ENCODE measurements around the gene IL17RD.

Gene IL17RD

DNA sequence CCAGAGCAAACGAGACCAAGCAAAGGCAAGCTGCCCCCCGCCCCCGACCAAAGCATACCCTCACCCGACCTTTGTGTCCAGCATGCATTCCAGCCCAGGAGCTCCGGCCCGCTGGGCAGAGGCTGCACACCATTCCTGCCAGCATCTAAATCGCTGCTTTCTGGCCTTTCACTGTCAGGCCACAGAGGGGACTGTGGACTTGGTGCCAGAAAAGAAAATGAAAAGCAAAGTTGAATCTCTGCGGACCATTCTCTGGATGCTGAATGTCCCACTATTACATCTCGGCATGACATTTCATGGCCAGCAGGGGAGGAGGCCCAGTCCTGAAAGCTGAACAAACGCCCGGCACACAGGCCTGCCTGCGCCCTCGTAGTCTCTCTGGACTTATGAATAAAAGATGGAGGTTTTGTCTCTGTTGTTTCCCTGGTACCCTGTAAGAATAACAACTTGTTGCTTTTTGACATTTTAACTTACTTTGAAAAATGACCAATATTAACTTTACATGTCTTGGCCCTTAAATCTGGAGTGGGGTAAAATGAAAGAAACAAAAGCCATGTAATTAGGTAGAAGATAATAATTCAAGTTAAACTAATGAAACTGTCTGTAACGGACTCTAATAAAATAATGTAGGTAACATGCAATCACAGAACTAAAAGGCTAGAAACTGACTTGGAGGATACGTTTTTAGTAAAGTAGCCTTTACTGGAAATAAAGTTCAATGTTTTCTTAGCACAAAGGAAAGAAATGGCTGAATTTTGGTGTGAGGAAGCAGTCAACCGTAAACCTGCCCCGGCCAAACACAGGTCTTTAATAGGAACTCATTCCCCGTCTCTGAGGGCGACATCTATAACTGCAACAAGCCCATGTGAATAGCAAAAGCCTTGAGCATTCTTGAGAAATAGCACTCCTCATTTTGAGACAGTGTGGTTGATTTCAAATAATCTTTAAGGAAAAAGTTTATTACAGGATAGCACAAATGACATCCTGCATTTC is 12.7 kb downstream of the IL17RD start:
- H3K27me3 Mint-ChIP-seq = peaks cover 27 to 64% of the 10 kb centered on the region in 2 donors
- ATAC-seq (replicated peaks) (no peak), DNase-seq (no peak)
- no peaks in the 10 kb centered on the region for H3K36me3 Mint-ChIP-seq (ENCODE audit: insufficient read depth)
- no peak overlapping the region for H3K4me3 Mint-ChIP-seq
- no peaks in the 10 kb centered on the region for H3K4me1 Mint-ChIP-seq (ENCODE audit: low read depth in 2 of 2)
- no peak overlapping the region for H3K27ac Mint-ChIP-seq
- no peaks in the 10 kb centered on the region for H3K9me3 Mint-ChIP-seq

GRCh38 chr3:57151749-57152148 is 13.4 kb downstream of the IL17RD start:
- DNase-seq = no peak
- no peaks in the 10 kb centered on the region for H3K9me3 Mint-ChIP-seq
- H3K36me3 Mint-ChIP-seq (ENCODE audit: insufficient read depth) = no peaks in the 10 kb centered on the region
- H3K27ac Mint-ChIP-seq = no peak overlapping the region
- H3K27me3 Mint-ChIP-seq = peaks cover 27 to 57% of the 10 kb centered on the region in 2 donors
- ATAC-seq (replicated peaks) = no peak
- no peak overlapping the region for H3K4me3 Mint-ChIP-seq
- H3K4me1 Mint-ChIP-seq (ENCODE audit: low read depth in 2 of 2) = no peaks in the 10 kb centered on the region

- H3K27ac Mint-ChIP-seq = no peak overlapping the region
- no peak overlapping the region for H3K4me3 Mint-ChIP-seq
- peaks cover 31 to 50% of the 10 kb centered on the region in 2 donors for H3K27me3 Mint-ChIP-seq
- ATAC-seq (replicated peaks) (no peak), DNase-seq (no peak)
- H3K9me3 Mint-ChIP-seq = no peaks in the 10 kb centered on the region
- H3K4me1 Mint-ChIP-seq (ENCODE audit: low read depth in 2 of 2) = no peaks in the 10 kb centered on the region
- no peaks in the 10 kb centered on the region for H3K36me3 Mint-ChIP-seq (ENCODE audit: insufficient read depth)
Measured at GRCh38 chr3:57151021-57151449, 14.1 kb downstream of the IL17RD start.

- no peaks in the 10 kb centered on the region for H3K36me3 Mint-ChIP-seq (ENCODE audit: insufficient read depth)
- no peak for DNase-seq
- H3K4me3 Mint-ChIP-seq = no peak overlapping the region
- no peak for ATAC-seq (replicated peaks)
- no peaks in the 10 kb centered on the region for H3K9me3 Mint-ChIP-seq
- H3K27ac Mint-ChIP-seq = no peak overlapping the region
- H3K4me1 Mint-ChIP-seq (ENCODE audit: low read depth in 2 of 2) = no peaks in the 10 kb centered on the region
- H3K27me3 Mint-ChIP-seq = peaks cover 34 to 51% of the 10 kb centered on the region in 2 donors
Measured at GRCh38 chr3:57150113-57150581, 15.0 kb downstream of the IL17RD start.

DNA sequence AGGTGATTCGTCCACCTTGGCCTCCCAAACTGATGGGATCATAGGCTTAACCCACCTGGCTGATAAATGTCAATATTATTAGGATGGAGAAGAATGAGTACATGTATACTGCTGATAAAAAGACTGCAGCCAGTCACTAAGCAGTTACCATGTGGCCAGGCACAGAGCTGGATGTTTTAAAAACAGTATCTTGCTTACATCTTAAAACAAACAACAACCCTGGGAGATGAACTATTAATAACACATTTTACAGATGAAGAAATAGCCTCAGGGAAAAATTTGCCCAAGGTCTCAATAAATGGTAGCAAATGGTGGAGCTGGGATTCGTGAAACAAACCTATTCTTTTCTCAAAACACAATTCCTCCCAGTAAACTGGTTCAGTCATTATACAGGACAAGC is 18.1 kb downstream of the IL17RD start:
- Mint-ChIP-seq H3K27ac (no peak overlapping the region), H3K4me1 (ENCODE audit: low read depth in 2 of 2) (no peaks in the 10 kb centered on the region), H3K27me3 (peaks cover 42 to 71% of the 10 kb centered on the region in 2 donors), H3K9me3 (no peaks in the 10 kb centered on the region), H3K4me3 (no peak overlapping the region), H3K36me3 (ENCODE audit: insufficient read depth) (no peaks in the 10 kb centered on the region)
- ATAC-seq (replicated peaks) = no peak
- no peak for DNase-seq

DNA sequence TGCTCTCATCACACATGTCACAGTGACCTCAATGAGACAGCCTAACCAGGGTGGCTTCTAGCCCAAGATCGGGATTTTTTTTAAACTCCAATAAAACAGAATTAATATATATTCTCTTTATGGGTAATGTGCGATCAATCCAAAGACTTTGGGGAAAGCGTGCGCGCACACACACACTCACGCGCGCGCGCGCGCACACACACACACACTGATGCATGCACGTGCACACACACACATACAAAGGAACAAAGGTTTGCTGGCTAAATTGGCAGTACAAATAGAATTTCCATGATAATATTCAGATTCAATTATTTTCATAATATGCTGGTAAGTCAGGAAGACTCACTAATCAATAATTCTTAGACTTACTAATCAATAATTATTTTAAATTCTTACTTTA is 19.3 kb downstream of the IL17RD start:
- H3K9me3 Mint-ChIP-seq = no peaks in the 10 kb centered on the region
- peaks cover 37 to 67% of the 10 kb centered on the region in 2 donors for H3K27me3 Mint-ChIP-seq

DNA sequence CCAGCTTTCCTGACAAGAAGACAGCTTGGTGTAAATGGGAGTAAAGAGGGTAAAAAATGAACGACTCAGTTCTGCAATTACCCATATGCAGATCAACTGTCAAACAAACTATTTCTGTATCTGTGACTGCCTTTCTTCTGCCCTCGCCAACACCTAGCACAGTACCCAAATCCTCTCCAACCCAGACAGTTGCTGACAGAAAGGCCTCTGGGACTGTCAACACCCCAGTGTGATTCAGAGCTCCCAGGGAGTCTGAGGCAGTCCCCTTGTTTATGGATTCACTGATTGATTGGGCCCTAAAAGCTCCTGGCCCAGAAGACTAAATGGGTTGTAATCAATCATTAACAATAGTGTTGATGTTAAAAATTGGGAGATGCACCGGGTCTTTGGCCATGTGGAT is 20.2 kb downstream of the IL17RD start:
- no peaks in the 10 kb centered on the region for H3K9me3 Mint-ChIP-seq
- H3K36me3 Mint-ChIP-seq (ENCODE audit: insufficient read depth) = peaks cover 3% of the 10 kb centered on the region
- no peak overlapping the region for H3K4me3 Mint-ChIP-seq

More for the DNA sequence above, 19.3 kb downstream of the IL17RD start:
- H3K4me1 Mint-ChIP-seq (ENCODE audit: low read depth in 2 of 2) = no peaks in the 10 kb centered on the region
- no peak overlapping the region for H3K27ac Mint-ChIP-seq
- no peak overlapping the region for H3K4me3 Mint-ChIP-seq
- no peak for DNase-seq
- peaks cover 2% of the 10 kb centered on the region for H3K36me3 Mint-ChIP-seq (ENCODE audit: insufficient read depth)
- ATAC-seq (replicated peaks) = no peak

GRCh38 chr3:57143886-57144459 is 21.2 kb downstream of the IL17RD start:
- Mint-ChIP-seq H3K27ac (no peak overlapping the region), H3K4me1 (ENCODE audit: low read depth in 2 of 2) (no peaks in the 10 kb centered on the region), H3K27me3 (peaks cover 27 to 52% of the 10 kb centered on the region in 2 donors), H3K36me3 (ENCODE audit: insufficient read depth) (peaks cover 3% of the 10 kb centered on the region), H3K9me3 (no peaks in the 10 kb centered on the region), H3K4me3 (no peak overlapping the region)
- ATAC-seq (replicated peaks) = no peak
- no peak for DNase-seq

More for the DNA sequence above, 20.2 kb downstream of the IL17RD start:
- Mint-ChIP-seq H3K27me3 (peaks cover 28 to 58% of the 10 kb centered on the region in 2 donors), H3K4me1 (ENCODE audit: low read depth in 2 of 2) (no peaks in the 10 kb centered on the region), H3K27ac (no peak overlapping the region)
- DNase-seq (no peak), ATAC-seq (replicated peaks) (no peak)

DNA sequence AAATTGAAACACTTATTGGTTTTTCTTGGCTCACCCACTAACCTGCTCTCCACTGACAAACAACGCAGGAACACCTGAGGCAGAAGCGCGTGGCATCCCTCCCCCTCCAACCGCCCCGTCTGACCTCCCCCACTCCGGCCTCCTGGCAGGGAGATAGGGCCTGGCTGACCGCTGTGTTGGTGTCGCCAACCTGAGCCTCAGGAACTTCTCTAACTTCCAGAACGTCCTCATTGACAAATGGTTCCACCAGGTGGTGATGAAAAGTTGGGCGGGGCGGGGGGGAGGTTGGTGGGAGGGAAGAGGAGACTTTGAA is 22.8 kb downstream of the IL17RD start:
- Mint-ChIP-seq H3K27me3 (peaks cover 40 to 59% of the 10 kb centered on the region in 2 donors), H3K4me3 (no peak overlapping the region), H3K36me3 (ENCODE audit: insufficient read depth) (peaks cover 3% of the 10 kb centered on the region), H3K9me3 (no peaks in the 10 kb centered on the region), H3K4me1 (ENCODE audit: low read depth in 2 of 2) (no peaks in the 10 kb centered on the region), H3K27ac (no peak overlapping the region)
- no peak for ATAC-seq (replicated peaks)
- DNase-seq = no peak

DNA sequence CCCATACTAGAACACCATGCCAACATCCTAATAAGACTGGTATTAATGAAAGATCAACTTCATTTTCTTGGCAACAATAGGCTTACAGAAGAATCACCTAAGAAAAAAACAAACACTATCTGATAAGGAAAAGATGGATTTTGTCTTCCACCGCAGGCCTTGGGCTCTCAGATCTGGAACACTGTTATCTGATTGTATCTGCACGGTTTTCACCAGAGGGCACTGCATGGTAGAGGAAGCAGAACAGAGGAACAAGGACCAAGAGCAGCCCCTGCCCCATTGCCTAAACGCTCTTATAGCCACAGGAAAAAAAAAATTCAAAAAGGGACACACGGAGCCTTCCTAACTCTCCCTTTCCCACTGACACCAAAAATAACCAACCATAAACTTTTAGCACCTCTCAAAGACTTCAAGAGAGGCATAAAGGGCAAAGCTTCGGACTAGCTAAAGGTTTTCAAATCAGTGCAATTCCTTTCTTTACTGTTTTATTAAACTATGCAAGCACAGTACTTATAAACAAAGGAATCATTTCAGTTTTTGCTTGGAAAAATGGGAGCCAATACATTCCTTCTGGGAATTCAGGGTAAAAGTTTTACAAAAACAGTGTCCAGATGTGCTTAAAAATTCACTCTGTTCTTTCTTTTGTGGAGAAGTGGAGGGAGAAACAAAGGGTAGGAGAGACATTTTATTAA is 23.3 kb downstream of the IL17RD start:
- no peak for ATAC-seq (replicated peaks)
- peaks cover 46 to 64% of the 10 kb centered on the region in 2 donors for H3K27me3 Mint-ChIP-seq
- H3K27ac Mint-ChIP-seq = no peak overlapping the region
- no peaks in the 10 kb centered on the region for H3K4me1 Mint-ChIP-seq (ENCODE audit: low read depth in 2 of 2)
- no peak for DNase-seq
- H3K4me3 Mint-ChIP-seq = no peak overlapping the region
- H3K36me3 Mint-ChIP-seq (ENCODE audit: insufficient read depth) = peaks cover 3% of the 10 kb centered on the region
- no peaks in the 10 kb centered on the region for H3K9me3 Mint-ChIP-seq

DNA sequence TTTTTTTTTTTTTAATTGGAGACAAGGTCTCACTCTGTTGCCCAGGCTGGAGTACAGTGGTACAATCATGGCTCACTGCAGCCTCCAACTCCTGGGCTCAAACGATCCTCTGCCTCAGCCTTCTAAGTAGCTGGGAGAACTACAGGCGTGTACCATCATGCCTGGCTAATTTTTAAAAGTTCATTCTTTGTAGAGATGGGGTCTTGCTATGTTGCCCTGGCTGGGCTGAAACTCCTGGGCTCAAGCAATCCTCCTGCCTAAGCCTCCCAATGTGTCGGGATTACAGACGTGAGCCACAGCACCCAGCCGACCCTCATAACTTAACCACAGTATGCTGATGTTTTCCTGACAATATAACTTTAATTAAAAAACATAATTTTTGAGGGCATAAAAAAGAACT is 24.3 kb downstream of the IL17RD start:
- H3K9me3 Mint-ChIP-seq = no peaks in the 10 kb centered on the region
- H3K4me1 Mint-ChIP-seq (ENCODE audit: low read depth in 2 of 2) = no peaks in the 10 kb centered on the region
- H3K27ac Mint-ChIP-seq = no peak overlapping the region
- no peak for DNase-seq
- H3K27me3 Mint-ChIP-seq = peaks cover 44 to 68% of the 10 kb centered on the region in 2 donors
- no peak for ATAC-seq (replicated peaks)
- H3K4me3 Mint-ChIP-seq = no peak overlapping the region
- H3K36me3 Mint-ChIP-seq (ENCODE audit: insufficient read depth) = peaks cover 3% of the 10 kb centered on the region

GRCh38 chr3:57135964-57136719 is 29.0 kb downstream of the IL17RD start:
- peaks cover 24 to 44% of the 10 kb centered on the region in 2 donors for H3K27me3 Mint-ChIP-seq
- no peak overlapping the region for H3K4me3 Mint-ChIP-seq
- peaks cover 0 to 2% of the 10 kb centered on the region in 2 donors for H3K4me1 Mint-ChIP-seq (ENCODE audit: low read depth in 2 of 2)
- DNase-seq (no peak), ATAC-seq (replicated peaks) (no peak)
- no peak overlapping the region for H3K27ac Mint-ChIP-seq
- H3K9me3 Mint-ChIP-seq = no peaks in the 10 kb centered on the region
- H3K36me3 Mint-ChIP-seq (ENCODE audit: insufficient read depth) = peaks cover 3% of the 10 kb centered on the region

GRCh38 chr3:57133157-57133556 is 32.0 kb downstream of the IL17RD start:
- ATAC-seq (replicated peaks) (no peak), DNase-seq (no peak)
- H3K27ac Mint-ChIP-seq = no peak overlapping the region
- H3K4me3 Mint-ChIP-seq = no peak overlapping the region
- peaks cover 16 to 41% of the 10 kb centered on the region in 2 donors for H3K27me3 Mint-ChIP-seq
- no peaks in the 10 kb centered on the region for H3K36me3 Mint-ChIP-seq (ENCODE audit: insufficient read depth)
- peaks cover 6 to 9% of the 10 kb centered on the region in 2 donors for H3K4me1 Mint-ChIP-seq (ENCODE audit: low read depth in 2 of 2)
- H3K9me3 Mint-ChIP-seq = no peaks in the 10 kb centered on the region

Measured in effector memory CD8-positive, alpha-beta T cell (primary cell).